Stimulated activated CD4-positive, alpha-beta T cell treated with anti-CD3 and anti-CD28 coated beads, Interleukin-2, amount 100 ng/mL, for 24 hours (primary cell): ENCODE data around the gene KCNC2.

Source experiments
- DNase-seq, 2 donors: peaks; one replicate each; pipeline ENCODE4 v3.0.0-alpha.2; 2020

The KCNC2 gene

GRCh38 chr12:75157385-75157784 lies 52.3 kb downstream of the KCNC2 start:
- no peak for DNase-seq

- DNase-seq, result no peak
Observed at GRCh38 chr12:75155962-75156361, 53.7 kb downstream of the KCNC2 start.

- DNase-seq, result no peak
Observed at GRCh38 chr12:75154388-75154787, 55.3 kb downstream of the KCNC2 start.

- no peak for DNase-seq
Observed at GRCh38 chr12:75139196-75139595, 70.4 kb downstream of the KCNC2 start.

GRCh38 chr12:75137896-75138295 lies 71.7 kb downstream of the KCNC2 start:
- no peak for DNase-seq

- no peak for DNase-seq
Observed at GRCh38 chr12:75135026-75135425, 74.6 kb downstream of the KCNC2 start.

GRCh38 chr12:75130811-75131210 lies 78.8 kb downstream of the KCNC2 start:
- DNase-seq, result no peak

GRCh38 chr12:75129275-75129674 lies 80.4 kb downstream of the KCNC2 start:
- no peak for DNase-seq

- no peak for DNase-seq
Observed at GRCh38 chr12:75121036-75121705, 88.5 kb downstream of the KCNC2 start.

- no peak for DNase-seq
Observed at GRCh38 chr12:75120311-75120711, 89.3 kb downstream of the KCNC2 start.

- DNase-seq, result no peak
Observed at GRCh38 chr12:75116646-75117198, 92.9 kb downstream of the KCNC2 start.

GRCh38 chr12:75115748-75116147 lies 93.9 kb downstream of the KCNC2 start:
- DNase-seq, result no peak

- DNase-seq, result no peak
Observed at GRCh38 chr12:75103822-75104221, 105.8 kb downstream of the KCNC2 start.

- DNase-seq, result no peak
Observed at GRCh38 chr12:75101781-75102180, 107.9 kb downstream of the KCNC2 start.

GRCh38 chr12:75099210-75099609 lies 110.4 kb downstream of the KCNC2 start:
- no peak for DNase-seq

GRCh38 chr12:75097003-75097402 lies 112.6 kb downstream of the KCNC2 start:
- DNase-seq, result no peak

GRCh38 chr12:75087654-75088053 lies 122.0 kb downstream of the KCNC2 start:
- DNase-seq, result no peak

- no peak for DNase-seq
Observed at GRCh38 chr12:75086091-75087038, 123.3 kb downstream of the KCNC2 start.

GRCh38 chr12:75081305-75081704 lies 128.3 kb downstream of the KCNC2 start:
- DNase-seq, result no peak

GRCh38 chr12:75080582-75080981 lies 129.1 kb downstream of the KCNC2 start:
- no peak for DNase-seq

GRCh38 chr12:75065482-75065881 lies 144.2 kb downstream of the KCNC2 start:
- DNase-seq, result no peak

- DNase-seq, result no peak
Observed at GRCh38 chr12:75062691-75063090, 146.9 kb downstream of the KCNC2 start.

- DNase-seq, result no peak
Observed at GRCh38 chr12:75058228-75058627, 151.4 kb downstream of the KCNC2 start.

- DNase-seq, result no peak
Observed at GRCh38 chr12:75048767-75049166, 160.9 kb downstream of the KCNC2 start.
